Mononuclear cell (primary cell): ENCODE results near the gene RPS19BP1. TPM values are rescaled to one million over a fixed set of nuclear protein-coding genes. Genes with fewer than 3 reads are reported as not detected.
"Not testable (repeated sequence)": the region's sequence is repeated elsewhere in the genome, so short reads cannot be mapped to it uniquely, and the experiment has no call there.

Experiments
- H3K27me3 ChIP-seq: 2 replicates; pipeline ENCODE4 v1.6.0; 2011; ENCODE audit warnings: low read length, control low read depth; ENCODE audit not compliant: insufficient read depth
- H3K4me1 ChIP-seq: 2 replicates; pipeline ENCODE4 v1.5.1; 2011; ENCODE audit warnings: mild to moderate bottlenecking, low read length, control low read depth; ENCODE audit not compliant: insufficient read depth
- H3K4me3 ChIP-seq: 2 replicates; pipeline ENCODE4 v1.5.1; 2011; ENCODE audit warnings: mild to moderate bottlenecking, low read length, moderate library complexity
- H3K9me3 ChIP-seq: 2 replicates; pipeline ENCODE4 v1.5.1; 2011; ENCODE audit warnings: low read depth, mild to moderate bottlenecking, control low read depth, low read length
- total RNA-seq: library from RNA; depleted of rRNA; stranded (reverse); fragments of >200 nt; gene quantifications from one replicate; pipeline ENCODE4 v1.2.3, GENCODE V29; 2012

Gene RPS19BP1
- total RNA-seq, 1 donor, result 49.2 TPM

GRCh38 chr22:39526736-39527171 is 5.8 kb downstream of the RPS19BP1 start:
- H3K4me3 ChIP-seq, result no peak overlapping the region
- H3K27me3 ChIP-seq, result no peaks in the 10 kb centered on the region
- H3K4me1 ChIP-seq, result peaks cover 96% of the 10 kb centered on the region

GRCh38 chr22:39525658-39525975 is 6.9 kb downstream of the RPS19BP1 start:
- H3K4me1 ChIP-seq, result peaks cover 91% of the 10 kb centered on the region
- H3K27me3 ChIP-seq, result no peaks in the 10 kb centered on the region
- no peak overlapping the region for H3K4me3 ChIP-seq
- no peaks in the 10 kb centered on the region for H3K9me3 ChIP-seq

More at GRCh38 chr22:39526736-39527171, 5.8 kb downstream of the RPS19BP1 start:
- no peaks in the 10 kb centered on the region for H3K9me3 ChIP-seq

DNA sequence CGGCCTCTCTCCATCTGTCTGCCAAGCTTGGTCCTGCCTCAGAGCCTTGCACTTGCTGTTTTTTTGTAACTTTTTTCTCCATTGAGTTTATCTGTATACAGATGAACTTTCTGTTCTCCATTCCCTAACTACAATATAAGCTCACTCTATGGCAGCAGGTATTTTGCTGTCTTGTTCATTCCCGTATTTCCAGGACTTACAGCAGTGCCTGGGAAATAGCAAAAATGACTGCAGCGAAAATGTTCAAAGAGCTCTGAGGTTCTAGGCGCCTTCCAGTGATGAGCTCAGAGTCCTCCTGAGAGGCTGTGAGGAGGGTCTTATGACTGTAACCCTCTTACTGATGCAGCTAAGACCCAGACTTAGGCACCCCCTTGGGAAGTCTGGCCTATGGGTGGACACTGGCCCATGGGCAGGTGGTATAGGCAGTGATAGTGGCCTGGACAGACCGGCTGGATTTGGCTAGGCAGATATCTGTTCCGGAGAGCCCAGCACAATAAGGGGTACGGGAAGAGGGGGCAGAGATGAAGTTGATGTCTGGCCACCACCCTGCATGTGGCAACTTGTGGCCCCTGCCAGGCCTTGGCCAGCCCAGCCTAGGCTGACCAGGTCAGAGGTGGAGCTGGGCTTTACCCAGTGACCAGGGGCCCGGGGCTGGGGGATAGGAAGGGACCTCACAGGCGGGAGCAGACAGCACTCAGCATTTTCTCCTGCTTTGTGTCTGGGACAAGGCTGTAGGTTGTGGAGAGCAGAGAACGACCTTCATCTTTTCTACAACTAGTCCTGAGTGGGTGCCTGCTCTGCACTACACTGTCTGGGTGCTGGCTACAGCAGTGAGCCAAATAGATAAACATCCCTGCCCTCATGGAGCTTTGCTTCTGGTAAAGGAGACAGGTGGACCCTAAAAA is 7.5 kb downstream of the RPS19BP1 start:
- Histone ChIP-seq H3K9me3 (no peaks in the 10 kb centered on the region), H3K27me3 (no peaks in the 10 kb centered on the region), H3K4me1 (peaks cover 85% of the 10 kb centered on the region), H3K4me3 (no peak overlapping the region)

GRCh38 chr22:39524089-39524752 is 8.3 kb downstream of the RPS19BP1 start:
- Histone ChIP-seq H3K27me3 (no peaks in the 10 kb centered on the region), H3K9me3 (no peaks in the 10 kb centered on the region), H3K4me3 (no peak overlapping the region), H3K4me1 (peaks cover 82% of the 10 kb centered on the region)

GRCh38 chr22:39522567-39523300 is 9.8 kb downstream of the RPS19BP1 start:
- H3K4me3 ChIP-seq, result no peak overlapping the region
- no peaks in the 10 kb centered on the region for H3K9me3 ChIP-seq
- H3K27me3 ChIP-seq, result no peaks in the 10 kb centered on the region
- peaks cover 78% of the 10 kb centered on the region for H3K4me1 ChIP-seq

DNA sequence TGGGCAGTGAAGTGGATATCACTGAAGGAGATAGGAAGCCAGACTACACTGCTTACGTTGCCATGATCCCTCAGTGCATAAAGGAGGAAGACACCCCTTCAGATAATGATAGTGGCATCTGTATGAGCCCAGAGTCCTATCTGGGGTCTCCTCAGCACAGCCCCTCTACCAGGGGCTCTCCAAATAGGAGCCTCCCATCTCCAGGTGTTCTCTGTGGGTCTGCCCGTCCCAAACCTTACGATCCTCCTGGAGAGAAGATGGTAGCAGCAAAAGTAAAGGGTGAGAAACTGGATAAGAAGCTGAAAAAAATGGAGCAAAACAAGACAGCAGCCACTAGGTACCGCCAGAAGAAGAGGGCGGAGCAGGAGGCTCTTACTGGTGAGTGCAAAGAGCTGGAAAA is 10.5 kb downstream of the RPS19BP1 start:
- Histone ChIP-seq H3K4me1 (peaks cover 71% of the 10 kb centered on the region), H3K4me3 (peak overlapping the region; percentile 100)
- not testable (repeated sequence) for H3K9me3 ChIP-seq, H3K27me3 ChIP-seq

DNA sequence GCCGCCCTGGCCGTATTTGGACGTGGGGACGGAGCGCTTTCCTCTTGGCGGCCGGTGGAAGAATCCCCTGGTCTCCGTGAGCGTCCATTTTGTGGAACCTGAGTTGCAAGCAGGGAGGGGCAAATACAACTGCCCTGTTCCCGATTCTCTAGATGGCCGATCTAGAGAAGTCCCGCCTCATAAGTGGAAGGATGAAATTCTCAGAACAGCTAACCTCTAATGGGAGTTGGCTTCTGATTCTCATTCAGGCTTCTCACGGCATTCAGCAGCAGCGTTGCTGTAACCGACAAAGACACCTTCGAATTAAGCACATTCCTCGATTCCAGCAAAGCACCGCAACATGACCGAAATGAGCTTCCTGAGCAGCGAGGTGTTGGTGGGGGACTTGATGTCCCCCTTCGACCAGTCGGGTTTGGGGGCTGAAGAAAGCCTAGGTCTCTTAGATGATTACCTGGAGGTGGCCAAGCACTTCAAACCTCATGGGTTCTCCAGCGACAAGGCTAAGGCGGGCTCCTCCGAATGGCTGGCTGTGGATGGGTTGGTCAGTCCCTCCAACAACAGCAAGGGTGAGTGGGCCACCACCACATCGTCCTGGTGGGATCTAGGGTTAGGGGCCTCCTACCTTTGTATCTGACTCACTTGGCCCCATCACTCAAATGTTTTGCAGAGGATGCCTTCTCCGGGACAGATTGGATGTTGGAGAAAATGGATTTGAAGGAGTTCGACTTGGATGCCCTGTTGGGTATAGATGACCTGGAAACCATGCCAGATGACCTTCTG is 11.3 kb downstream of the RPS19BP1 start:
- not testable (repeated sequence) for H3K9me3 ChIP-seq, H3K27me3 ChIP-seq
- Histone ChIP-seq H3K4me1 (peaks cover 63% of the 10 kb centered on the region), H3K4me3 (peak overlapping the region; percentile 100)

- Histone ChIP-seq H3K4me1 (peaks cover 56% of the 10 kb centered on the region), H3K27me3 (no peaks in the 10 kb centered on the region), H3K9me3 (no peaks in the 10 kb centered on the region), H3K4me3 (peak within 1 kb of the TSS; percentile 100)
Observed at GRCh38 chr22:39520226-39521105, 12.1 kb downstream of the RPS19BP1 start, which contains the start of gene ATF4. Gene ATF4 (plus strand): TSS chr22:39520562. CDS start chr22:39521446, 884 bp downstream.

DNA sequence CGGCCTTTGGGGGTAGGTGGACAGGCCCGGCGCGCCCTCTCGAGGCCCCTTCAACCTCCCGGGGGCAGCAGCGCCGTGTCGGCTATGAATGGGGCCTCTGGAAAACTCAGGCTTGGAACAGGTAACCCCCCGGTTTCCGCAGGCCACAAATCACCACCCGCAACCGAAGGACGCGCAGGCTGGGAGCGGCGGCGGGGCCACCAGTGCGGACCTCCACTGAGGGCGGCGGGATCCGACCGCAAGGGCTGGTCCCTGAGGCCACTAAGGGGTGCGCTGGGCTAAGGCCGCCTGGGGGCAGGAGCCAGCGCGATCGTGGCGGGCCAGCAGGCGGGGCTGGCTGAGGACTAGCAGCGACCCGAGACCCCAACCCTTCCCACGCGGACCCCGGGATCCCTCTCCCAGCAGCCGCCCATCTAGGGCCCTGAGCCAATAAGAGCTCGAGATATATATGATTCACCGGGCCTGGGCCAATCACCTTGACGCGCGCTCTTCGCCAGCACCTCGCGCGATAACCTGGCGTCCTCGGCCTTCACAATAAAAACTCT is 12.8 kb downstream of the RPS19BP1 start:
- no peaks in the 10 kb centered on the region for H3K9me3 ChIP-seq
- H3K27me3 ChIP-seq, result no peaks in the 10 kb centered on the region
- peak overlapping the region; percentile 100 for H3K4me3 ChIP-seq
- peaks cover 49% of the 10 kb centered on the region for H3K4me1 ChIP-seq

GRCh38 chr22:39518996-39519680 is 13.4 kb downstream of the RPS19BP1 start:
- peak overlapping the region; percentile 100 for H3K4me3 ChIP-seq
- H3K27me3 ChIP-seq, result no peaks in the 10 kb centered on the region
- H3K9me3 ChIP-seq, result no peaks in the 10 kb centered on the region
- peaks cover 45% of the 10 kb centered on the region for H3K4me1 ChIP-seq

- Histone ChIP-seq H3K4me3 (no peak overlapping the region), H3K4me1 (peaks cover 37% of the 10 kb centered on the region), H3K27me3 (no peaks in the 10 kb centered on the region), H3K9me3 (no peaks in the 10 kb centered on the region)
Observed at GRCh38 chr22:39518144-39518786, 14.3 kb downstream of the RPS19BP1 start.

DNA sequence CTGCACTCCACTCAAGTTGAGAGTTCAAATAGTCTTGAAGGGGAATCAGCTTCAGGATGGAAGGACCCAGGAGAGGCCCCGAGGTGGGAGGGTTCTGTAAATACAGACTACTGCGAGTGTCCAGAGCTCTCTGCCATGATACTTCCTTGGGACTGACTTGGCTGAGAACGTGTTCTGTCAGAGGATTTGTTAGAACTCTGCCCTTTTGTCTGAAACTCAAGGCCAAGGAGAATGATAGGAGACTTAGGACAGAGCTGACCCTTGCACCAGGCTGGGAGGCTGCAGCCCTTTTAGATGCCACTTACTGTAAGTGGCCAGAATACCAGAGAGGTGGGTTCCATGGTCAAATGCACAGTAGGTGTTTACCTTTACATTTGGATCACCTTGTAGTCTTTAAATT is 15.1 kb downstream of the RPS19BP1 start:
- Histone ChIP-seq H3K4me1 (peaks cover 29% of the 10 kb centered on the region), H3K4me3 (no peak overlapping the region), H3K9me3 (no peaks in the 10 kb centered on the region)

More for the DNA sequence above, 15.1 kb downstream of the RPS19BP1 start:
- H3K27me3 ChIP-seq, result no peaks in the 10 kb centered on the region
